Keratinocyte (primary cell): Measurements from ENCODE around the gene RPL31. TPM values are rescaled to one million over a fixed set of nuclear protein-coding genes. Genes with fewer than 3 reads are reported as not detected.

Experiments used
- DNase-seq: peaks from one replicate; pipeline ENCODE4 v3.0.0-alpha.2; 2011; ENCODE audit warnings: low read depth, missing footprints, low spot score
- FAIRE-seq: peaks from 2 replicates; lab custom pipeline; 2011; peaks lifted over from hg19 to GRCh38; lab: Jason Lieb, UNC
- H2AFZ ChIP-seq: 2 replicates; pipeline ENCODE4 v1.6.0; 2012; ENCODE audit warnings: low read length, control low read depth, inconsistent platforms; ENCODE audit not compliant: control insufficient read depth
- H3K27ac ChIP-seq: 2 replicates; pipeline ENCODE4 v1.5.1; 2011; ENCODE audit warnings: low read length; ENCODE audit not compliant: control insufficient read depth, insufficient read depth
- H3K27me3 ChIP-seq: 3 replicates; pipeline ENCODE4 v1.6.0; 2011; ENCODE audit warnings: low read length; ENCODE audit not compliant: control insufficient read depth, insufficient read depth; ENCODE audit errors: extremely low read depth
- H3K36me3 ChIP-seq, 2 experiments: 2 replicates in 1 of 2; 3 replicates in 1 of 2; pipeline ENCODE4 v1.5.1; 2011; ENCODE audit warnings: low read length in 2 of 2, mild to moderate bottlenecking in 1 of 2; ENCODE audit not compliant: control insufficient read depth in 2 of 2, insufficient read depth in 2 of 2; ENCODE audit errors: extremely low read depth in 1 of 2
- H3K4me1 ChIP-seq: 3 replicates; pipeline ENCODE4 v1.5.1; 2011; ENCODE audit warnings: low read length; ENCODE audit not compliant: control insufficient read depth, insufficient read depth; ENCODE audit errors: extremely low read depth
- H3K4me2 ChIP-seq: 3 replicates; pipeline ENCODE4 v1.6.0; 2011; ENCODE audit warnings: low read depth, low read length; ENCODE audit not compliant: control insufficient read depth, insufficient read depth; ENCODE audit errors: extremely low read depth
- H3K4me3 ChIP-seq, 3 experiments: fragments of 200-600 bp in 1 of 3; sonication (generic) in 1 of 3; 2 replicates in 2 of 3; 3 replicates in 1 of 3; pipeline ENCODE4 v1.5.1; 2011 to 2016; ENCODE audit warnings: low read length in 3 of 3, mild to moderate bottlenecking in 3 of 3, control low read depth in 2 of 3, inconsistent platforms in 1 of 3, low read depth in 1 of 3, mixed read lengths in 1 of 3, mixed run types in 1 of 3, moderate library complexity in 1 of 3; ENCODE audit not compliant: control insufficient read depth in 2 of 3, insufficient read depth in 2 of 3; ENCODE audit errors: extremely low read depth in 1 of 3
- H3K79me2 ChIP-seq: 2 replicates; pipeline ENCODE4 v1.6.0; 2012; ENCODE audit warnings: low read length; ENCODE audit not compliant: control insufficient read depth, insufficient read depth
- H3K9ac ChIP-seq: 3 replicates; pipeline ENCODE4 v1.6.0; 2011; ENCODE audit warnings: low read length; ENCODE audit not compliant: control insufficient read depth, insufficient read depth; ENCODE audit errors: extremely low read depth
- H3K9me1 ChIP-seq: 3 replicates; pipeline ENCODE4 v1.6.0; 2011; ENCODE audit warnings: low read length; ENCODE audit not compliant: control insufficient read depth, insufficient read depth; ENCODE audit errors: extremely low read depth
- H3K9me3 ChIP-seq: 2 replicates; pipeline ENCODE4 v1.5.1; 2012; ENCODE audit warnings: low read depth, low read length; ENCODE audit not compliant: control insufficient read depth
- H4K20me1 ChIP-seq: 3 replicates; pipeline ENCODE4 v1.6.0; 2011; ENCODE audit warnings: low read length; ENCODE audit not compliant: control insufficient read depth, insufficient read depth; ENCODE audit errors: extremely low read depth
- EZH2 ChIP-seq: IDR thresholded peaks from one replicate; pipeline ENCODE4 v1.6.1; 2012; ENCODE audit warnings: inconsistent platforms, mild to moderate bottlenecking, low read length, moderate library complexity
- dilution Hi-C: fragments of 300-500 bp; cut with MboI; formaldehyde crosslinking; loops from one replicate; pipeline ENCODE4 v1.7.0; 2020; ENCODE audit warnings: low sequenced_read_pairs; ENCODE audit not compliant: extremely low pct_ligation_motif_present
- polyA plus RNA-seq, 5 experiments: library from polyadenylated mRNA; depleted of rRNA in 3 of 5; stranded (reverse) in 3 of 5; stranded (forward) in 1 of 5; unstranded in 1 of 5; fragments of >200 nt; gene quantifications; 1 replicate in 1 of 5; 2 replicates in 3 of 5; 3 replicates in 1 of 5; pipeline versions ENCODE4 v1.2.1 to v1.2.3, GENCODE V29; 2011 to 2012; ENCODE audit warnings: missing spikeins in 2 of 5, low read depth in 1 of 5, low replicate concordance in 1 of 5
- TF ChIP-seq, protein P1 (sequence below), 3 experiments: IDR thresholded peaks in 1 of 3; conservative IDR thresholded peaks in 1 of 3; optimal IDR thresholded peaks in 1 of 3; 2 replicates in 2 of 3; 3 replicates in 1 of 3; pipeline versions ENCODE3 to v1.5.1; 2011; ENCODE audit warnings: low read length in 3 of 3, mild to moderate bottlenecking in 3 of 3, moderate library complexity in 2 of 3, control low read depth in 1 of 3, inconsistent platforms in 1 of 3; ENCODE audit not compliant: insufficient read depth in 2 of 3; ENCODE audit errors: extremely low read depth in 1 of 3

Gene RPL31
- polyA plus RNA-seq, 1 donor (not counting 4 experiments of a cell fraction or from before 2014, with no cell fraction given) = 2,795 TPM

GRCh38 chr2:100964681-100965169, 37.4 kb upstream of the RPL31 start:
- no peak for FAIRE-seq
- dilution Hi-C loops = no loop called here
- no peak overlapping the region for H2AFZ ChIP-seq

DNA sequence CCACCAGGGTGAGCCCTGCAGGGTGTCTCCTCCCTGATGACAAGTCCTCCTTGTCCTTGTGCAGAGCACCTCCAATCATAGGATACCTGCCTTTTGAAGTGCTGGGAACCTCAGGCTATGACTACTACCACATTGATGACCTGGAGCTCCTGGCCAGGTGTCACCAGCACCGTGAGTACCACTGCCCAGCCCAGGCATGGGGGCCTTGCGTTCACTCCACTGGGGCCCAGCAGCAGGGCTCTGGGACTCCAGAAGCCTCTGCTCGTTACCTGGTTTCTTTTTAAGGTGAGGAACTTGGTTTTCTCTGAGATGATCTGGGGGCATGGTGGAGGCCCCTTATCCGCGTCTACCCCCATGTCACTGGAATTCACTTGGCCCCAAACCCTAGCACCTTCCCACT, 36.5 kb upstream of the RPL31 start:
- DNase-seq (no peak), FAIRE-seq (no peak)
- no peak overlapping the region for H3K4me2 ChIP-seq
- no peak overlapping the region for H3K9ac ChIP-seq
- H3K4me1 ChIP-seq = no peaks in the 10 kb centered on the region
- TF ChIP-seq, protein P1, sequence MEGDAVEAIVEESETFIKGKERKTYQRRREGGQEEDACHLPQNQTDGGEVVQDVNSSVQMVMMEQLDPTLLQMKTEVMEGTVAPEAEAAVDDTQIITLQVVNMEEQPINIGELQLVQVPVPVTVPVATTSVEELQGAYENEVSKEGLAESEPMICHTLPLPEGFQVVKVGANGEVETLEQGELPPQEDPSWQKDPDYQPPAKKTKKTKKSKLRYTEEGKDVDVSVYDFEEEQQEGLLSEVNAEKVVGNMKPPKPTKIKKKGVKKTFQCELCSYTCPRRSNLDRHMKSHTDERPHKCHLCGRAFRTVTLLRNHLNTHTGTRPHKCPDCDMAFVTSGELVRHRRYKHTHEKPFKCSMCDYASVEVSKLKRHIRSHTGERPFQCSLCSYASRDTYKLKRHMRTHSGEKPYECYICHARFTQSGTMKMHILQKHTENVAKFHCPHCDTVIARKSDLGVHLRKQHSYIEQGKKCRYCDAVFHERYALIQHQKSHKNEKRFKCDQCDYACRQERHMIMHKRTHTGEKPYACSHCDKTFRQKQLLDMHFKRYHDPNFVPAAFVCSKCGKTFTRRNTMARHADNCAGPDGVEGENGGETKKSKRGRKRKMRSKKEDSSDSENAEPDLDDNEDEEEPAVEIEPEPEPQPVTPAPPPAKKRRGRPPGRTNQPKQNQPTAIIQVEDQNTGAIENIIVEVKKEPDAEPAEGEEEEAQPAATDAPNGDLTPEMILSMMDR (optimal IDR thresholded peaks at IDR 0.05 in 1 of 3, IDR thresholded peaks at IDR 0.05 in 1 of 3, conservative IDR thresholded peaks at IDR 0.05 in 1 of 3; ENCODE audit: extremely low read depth in 1 of 3, insufficient read depth in 2 of 3, low read length in 3 of 3) = no peak
- TF ChIP-seq EZH2 = no peak
- no peaks in the 10 kb centered on the region for H3K79me2 ChIP-seq
- dilution Hi-C loops = no loop called here
- H3K27me3 ChIP-seq = no peaks in the 10 kb centered on the region
- no peaks in the 10 kb centered on the region for H3K9me3 ChIP-seq
- no peaks in the 10 kb centered on the region for H4K20me1 ChIP-seq
- no peak overlapping the region for H3K4me3 ChIP-seq
- H3K9me1 ChIP-seq = no peaks in the 10 kb centered on the region
- H3K36me3 ChIP-seq = peaks cover 6 to 28% of the 10 kb centered on the region in 2 experiments
- no peak overlapping the region for H3K27ac ChIP-seq
- H2AFZ ChIP-seq = no peak overlapping the region

More at GRCh38 chr2:100964681-100965169, 37.4 kb upstream of the RPL31 start:
- Histone ChIP-seq H3K9me1 (no peaks in the 10 kb centered on the region), H3K36me3 (peaks cover 6 to 24% of the 10 kb centered on the region in 2 experiments), H3K4me2 (no peak overlapping the region), H3K4me3 (no peak overlapping the region), H3K27ac (no peak overlapping the region), H4K20me1 (no peaks in the 10 kb centered on the region), H3K9me3 (no peaks in the 10 kb centered on the region), H3K79me2 (no peaks in the 10 kb centered on the region), H3K4me1 (peaks cover 2% of the 10 kb centered on the region), H3K9ac (no peak overlapping the region), H3K27me3 (no peaks in the 10 kb centered on the region)
- DNase-seq = no peak
- TF ChIP-seq, protein P1 (optimal IDR thresholded peaks at IDR 0.05 in 1 of 3, IDR thresholded peaks at IDR 0.05 in 1 of 3, conservative IDR thresholded peaks at IDR 0.05 in 1 of 3; ENCODE audit: extremely low read depth in 1 of 3, insufficient read depth in 2 of 3, low read length in 3 of 3) = no peak
- no peak for TF ChIP-seq EZH2
